GM23248 (cell line): ENCODE measurements around the gene ERICH2.

Experiments
- EZH2 ChIP-seq: fragments of 200-600 bp; sonication (generic); IDR thresholded peaks from 2 replicates; pipeline ENCODE4 v1.6.1; 2018; ENCODE audit warnings: antibody characterized with exemption, mild to moderate bottlenecking; ENCODE audit not compliant: insufficient read depth, poor library complexity, severe bottlenecking
- EZH2phosphoT487 ChIP-seq: fragments of 200-600 bp; sonication (generic); IDR thresholded peaks from 2 replicates; pipeline ENCODE4 v1.6.1; 2018; ENCODE audit warnings: antibody characterized with exemption, moderate library complexity, mild to moderate bottlenecking, low read depth; ENCODE audit not compliant: insufficient read depth

DNA sequence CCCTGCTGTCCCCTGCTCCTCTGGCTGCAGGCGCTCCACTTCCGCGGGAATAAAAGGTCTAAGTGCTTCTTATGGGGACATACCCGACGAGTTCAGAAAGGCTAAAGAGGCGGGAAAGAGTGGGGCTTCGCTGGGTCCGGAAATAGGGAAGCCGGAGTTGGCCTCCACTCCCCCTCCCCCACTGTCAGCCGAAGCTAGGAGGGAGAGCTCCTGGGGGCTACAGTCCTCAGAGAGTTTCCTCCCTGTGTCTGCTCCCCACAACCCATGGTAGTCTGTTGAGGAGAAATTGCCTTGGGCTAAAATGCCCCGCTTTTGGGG lies 53.7 kb downstream of the ERICH2 start:
- no peak for TF ChIP-seq EZH2
- TF ChIP-seq EZH2phosphoT487: no peak
